Ascending aorta (tissue), 2 donors: ENCODE data around the gene NHSL1. TPM values are rescaled to one million over a fixed set of nuclear protein-coding genes. Genes with fewer than 3 reads are reported as not detected.

ENCODE experiments used
- DNase-seq, 2 donors: peaks; one replicate each; pipeline ENCODE4 v3.0.0-alpha.2; 2019; ENCODE audit warnings: low spot score in 2 of 2
- H3K27ac ChIP-seq, 2 donors: fragments of 200-600 bp; sonication (generic); one replicate each; pipeline ENCODE4 v1.5.1; 2016 to 2017; ENCODE audit warnings: mild to moderate bottlenecking in 1 of 2
- H3K27me3 ChIP-seq: fragments of 200-600 bp; sonication (generic); one replicate; pipeline ENCODE4 v1.5.1; 2017
- H3K36me3 ChIP-seq, 2 donors: fragments of 200-600 bp; sonication (generic); one replicate each; pipeline ENCODE4 v1.5.1; 2016
- H3K4me1 ChIP-seq, 2 donors: fragments of 200-600 bp; sonication (generic); one replicate each; pipeline ENCODE4 v1.5.1; 2016 to 2017; ENCODE audit warnings: mild to moderate bottlenecking in 1 of 2
- H3K4me3 ChIP-seq, 2 donors: fragments of 200-600 bp; sonication (generic); one replicate each; pipeline ENCODE4 v1.5.1; 2016 to 2017; ENCODE audit warnings: mild to moderate bottlenecking in 1 of 2
- H3K9me3 ChIP-seq, 2 donors: fragments of 200-600 bp; sonication (generic); one replicate each; pipeline ENCODE4 v1.5.1; 2016
- CTCF ChIP-seq, 3 experiments: fragments of 200-600 bp in 2 of 3; fragments of 450-650 bp in 1 of 3; sonication (generic) in 2 of 3; IDR thresholded peaks; one replicate each; pipeline ENCODE4 v1.5.1; 2016 to 2019; ENCODE audit warnings: antibody characterized with exemption in 3 of 3, mild to moderate bottlenecking in 1 of 3, moderate library complexity in 1 of 3
- intact Hi-C: fragments of 100-400 bp; cut with DNase I; formaldehyde crosslinking; loops from one replicate; pipeline ENCODE4 v1.15.1; 2023
- total RNA-seq: library from RNA; depleted of rRNA; stranded (reverse); fragments of >200 nt; gene quantifications from one replicate; pipeline ENCODE4 v1.1.0, GENCODE V29; 2016

Gene NHSL1
- total RNA-seq, 1 donor from 2014 or later: 10.4 TPM

GRCh38 chr6:138419766-138420165 is 79.5 kb downstream of the NHSL1 start:
- peaks cover 2 to 11% of the 10 kb centered on the region in 2 donors for H3K36me3 ChIP-seq
- DNase-seq: no peak
- H3K4me1 ChIP-seq: no peaks in the 10 kb centered on the region
- no peak for TF ChIP-seq CTCF (IDR thresholded peaks at IDR 0.05)
- no peak overlapping the region for H3K4me3 ChIP-seq
- no peaks in the 10 kb centered on the region for H3K27me3 ChIP-seq
- intact Hi-C loops: no loop called here
- H3K9me3 ChIP-seq: no peaks in the 10 kb centered on the region
- no peak overlapping the region for H3K27ac ChIP-seq

GRCh38 chr6:138418118-138418742 is 81.1 kb downstream of the NHSL1 start:
- Histone ChIP-seq H3K9me3 (no peaks in the 10 kb centered on the region), H3K4me3 (no peak overlapping the region), H3K27me3 (no peaks in the 10 kb centered on the region), H3K27ac (no peak overlapping the region), H3K36me3 (peaks cover 12 to 21% of the 10 kb centered on the region in 2 donors), H3K4me1 (no peaks in the 10 kb centered on the region)
- intact Hi-C loops: no loop called here
- DNase-seq: no peak
- no peak for TF ChIP-seq CTCF (IDR thresholded peaks at IDR 0.05)

- Histone ChIP-seq H3K9me3 (no peaks in the 10 kb centered on the region), H3K36me3 (peaks cover 18 to 27% of the 10 kb centered on the region in 2 donors), H3K4me3 (no peak overlapping the region), H3K27ac (no peak overlapping the region), H3K27me3 (no peaks in the 10 kb centered on the region), H3K4me1 (no peaks in the 10 kb centered on the region)
- TF ChIP-seq CTCF (IDR thresholded peaks at IDR 0.05): no peak
- no peak for DNase-seq
- intact Hi-C loops: no loop called here
Measured at GRCh38 chr6:138417493-138418117, 81.7 kb downstream of the NHSL1 start.

- Histone ChIP-seq H3K27me3 (no peaks in the 10 kb centered on the region), H3K9me3 (no peaks in the 10 kb centered on the region), H3K27ac (no peak overlapping the region), H3K36me3 (peaks cover 28 to 41% of the 10 kb centered on the region in 2 donors), H3K4me3 (no peak overlapping the region), H3K4me1 (no peaks in the 10 kb centered on the region)
- DNase-seq: no peak
- TF ChIP-seq CTCF (IDR thresholded peaks at IDR 0.05): no peak
- intact Hi-C loops: no loop called here
Measured at GRCh38 chr6:138416206-138416605, 83.1 kb downstream of the NHSL1 start.

GRCh38 chr6:138415125-138415524 is 84.2 kb downstream of the NHSL1 start:
- Histone ChIP-seq H3K9me3 (no peaks in the 10 kb centered on the region), H3K27ac (no peak overlapping the region), H3K36me3 (peaks cover 36 to 50% of the 10 kb centered on the region in 2 donors), H3K4me3 (no peak overlapping the region), H3K27me3 (no peaks in the 10 kb centered on the region), H3K4me1 (no peaks in the 10 kb centered on the region)
- no peak for DNase-seq
- TF ChIP-seq CTCF (IDR thresholded peaks at IDR 0.05): no peak
- intact Hi-C loops: no loop called here
